Ascending aorta (tissue), 2 donors: ENCODE results near the gene TIMP3. TPM values are rescaled to one million over a fixed set of nuclear protein-coding genes. Genes with fewer than 3 reads are reported as not detected.

Source experiments
- DNase-seq, 2 donors: peaks; one replicate each; pipeline ENCODE4 v3.0.0-alpha.2; 2019; ENCODE audit warnings: low spot score in 2 of 2
- H3K27ac ChIP-seq, 2 donors: fragments of 200-600 bp; sonication (generic); one replicate each; pipeline ENCODE4 v1.5.1; 2016 to 2017; ENCODE audit warnings: mild to moderate bottlenecking in 1 of 2
- H3K27me3 ChIP-seq: fragments of 200-600 bp; sonication (generic); one replicate; pipeline ENCODE4 v1.5.1; 2017
- H3K36me3 ChIP-seq, 2 donors: fragments of 200-600 bp; sonication (generic); one replicate each; pipeline ENCODE4 v1.5.1; 2016
- H3K4me1 ChIP-seq, 2 donors: fragments of 200-600 bp; sonication (generic); one replicate each; pipeline ENCODE4 v1.5.1; 2016 to 2017; ENCODE audit warnings: mild to moderate bottlenecking in 1 of 2
- H3K4me3 ChIP-seq, 2 donors: fragments of 200-600 bp; sonication (generic); one replicate each; pipeline ENCODE4 v1.5.1; 2016 to 2017; ENCODE audit warnings: mild to moderate bottlenecking in 1 of 2
- H3K9me3 ChIP-seq, 2 donors: fragments of 200-600 bp; sonication (generic); one replicate each; pipeline ENCODE4 v1.5.1; 2016
- CTCF ChIP-seq, 3 experiments: fragments of 200-600 bp in 2 of 3; fragments of 450-650 bp in 1 of 3; sonication (generic) in 2 of 3; IDR thresholded peaks; one replicate each; pipeline ENCODE4 v1.5.1; 2016 to 2019; ENCODE audit warnings: antibody characterized with exemption in 3 of 3, mild to moderate bottlenecking in 1 of 3, moderate library complexity in 1 of 3
- intact Hi-C: fragments of 100-400 bp; cut with DNase I; formaldehyde crosslinking; loops from one replicate; pipeline ENCODE4 v1.15.1; 2023
- total RNA-seq: library from RNA; depleted of rRNA; stranded (reverse); fragments of >200 nt; gene quantifications from one replicate; pipeline ENCODE4 v1.1.0, GENCODE V29; 2016

TIMP3 gene
- total RNA-seq, 1 donor from 2014 or later, result 394 TPM

- peaks cover 26 to 48% of the 10 kb centered on the region in 2 donors for H3K4me1 ChIP-seq
- H3K27ac ChIP-seq, result peak overlapping the region; percentile 75 to 77
- intact Hi-C loops, result loop anchor here (5.0 kb wide), 1 partner anchor 228 kb away; no protein-coding TSS in a partner anchor
- H3K36me3 ChIP-seq, result no peaks in the 10 kb centered on the region
- TF ChIP-seq CTCF (IDR thresholded peaks at IDR 0.05), result no peak
- H3K27me3 ChIP-seq, result no peaks in the 10 kb centered on the region
- peak overlapping the region in 1 of 2 donors; percentile 12 for H3K4me3 ChIP-seq
- DNase-seq, result no peak
- H3K9me3 ChIP-seq, result no peaks in the 10 kb centered on the region
Observed at GRCh38 chr22:32850157-32850556, 48.7 kb downstream of the TIMP3 start.

DNA sequence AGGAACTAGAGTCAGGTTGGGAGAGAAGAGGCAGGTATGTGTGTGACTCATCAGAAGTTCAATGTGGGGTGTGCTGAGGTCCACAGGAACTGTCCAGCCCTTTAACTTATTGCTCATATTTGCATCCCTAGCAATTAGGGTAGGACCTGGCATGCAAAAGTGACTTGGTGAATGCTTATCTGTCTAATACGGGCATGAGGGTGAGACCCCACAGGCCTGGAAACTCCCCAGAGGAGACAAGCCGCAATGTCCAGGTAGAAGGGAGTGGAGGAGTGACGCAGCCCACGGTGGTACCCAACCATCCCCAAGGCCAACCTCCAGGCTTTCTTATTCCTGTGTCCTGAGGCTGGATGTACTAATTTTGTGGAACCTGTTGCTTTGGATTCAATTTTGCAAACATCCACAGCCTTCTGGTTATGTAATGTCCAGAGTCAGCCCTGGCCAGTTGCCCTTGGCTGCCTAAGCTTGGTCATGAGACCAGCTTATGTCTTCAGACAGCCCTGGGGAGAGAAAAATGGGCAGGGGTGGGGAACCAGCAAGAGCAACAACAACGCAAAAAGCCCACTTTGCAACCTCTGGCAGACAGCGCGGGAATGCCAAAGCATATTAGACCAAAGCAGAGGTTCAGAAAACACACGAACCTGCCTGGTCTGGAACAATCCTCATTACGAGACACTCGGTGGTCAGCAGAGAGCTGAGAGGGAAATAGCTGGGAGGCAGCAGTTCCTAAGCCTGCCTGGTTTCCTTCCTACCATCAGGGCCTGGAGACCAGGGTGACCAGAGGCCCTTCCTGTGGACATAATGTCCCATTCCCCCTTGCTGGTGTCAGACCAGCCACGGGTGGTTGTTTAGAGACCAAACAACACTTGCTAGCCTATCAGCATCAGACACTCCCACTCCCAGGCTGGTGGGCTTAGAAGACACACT lies 49.3 kb downstream of the TIMP3 start:
- Histone ChIP-seq H3K4me1 (peaks cover 26 to 46% of the 10 kb centered on the region in 2 donors), H3K27ac (peak overlapping the region; percentile 75 to 77), H3K27me3 (no peaks in the 10 kb centered on the region), H3K9me3 (no peaks in the 10 kb centered on the region), H3K4me3 (peak overlapping the region in 1 of 2 donors; percentile 12), H3K36me3 (no peaks in the 10 kb centered on the region)
- intact Hi-C loops, result loop anchor here (5.0 kb wide), 1 partner anchor 229 kb away; no protein-coding TSS in a partner anchor
- DNase-seq, result peak; percentile 58 to 91
- TF ChIP-seq CTCF (IDR thresholded peaks at IDR 0.05), result no peak

- Histone ChIP-seq H3K4me3 (peak overlapping the region in 1 of 2 donors; percentile 5), H3K27me3 (no peaks in the 10 kb centered on the region), H3K9me3 (no peaks in the 10 kb centered on the region), H3K4me1 (peaks cover 26 to 36% of the 10 kb centered on the region in 2 donors), H3K27ac (peak overlapping the region; percentile 75 to 77), H3K36me3 (peaks cover 7 to 10% of the 10 kb centered on the region in 2 donors)
- TF ChIP-seq CTCF (IDR thresholded peaks at IDR 0.05), result no peak
- DNase-seq, result peak in 1 of 2 donors; percentile 73
- intact Hi-C loops, result loop anchor here (5.0 kb wide), 1 partner anchor 230 kb away; no protein-coding TSS in a partner anchor
Observed at GRCh38 chr22:32852395-32853251, 51.1 kb downstream of the TIMP3 start.

DNA sequence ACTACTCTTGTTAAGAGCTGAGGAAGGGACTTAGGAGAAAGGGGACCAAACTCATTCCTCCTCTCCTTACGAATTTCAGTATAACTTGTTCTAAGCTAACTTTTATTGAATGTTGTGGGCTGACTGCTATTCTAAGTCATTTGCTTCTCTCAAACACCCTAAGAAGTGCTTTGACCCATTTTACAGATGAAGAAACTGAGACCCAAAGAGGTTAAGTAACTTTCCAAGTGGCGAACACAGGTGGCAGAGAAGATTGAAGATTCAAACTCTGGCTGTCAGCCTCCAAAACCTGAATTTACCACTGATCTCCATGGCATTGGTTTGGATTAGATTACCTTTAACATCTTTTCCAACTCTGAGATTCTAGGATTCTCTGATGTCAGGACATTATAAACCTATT lies 52.2 kb downstream of the TIMP3 start:
- H3K27me3 ChIP-seq, result no peaks in the 10 kb centered on the region
- no peak for DNase-seq
- intact Hi-C loops, result loop anchor here (5.0 kb wide), 1 partner anchor 231 kb away; no protein-coding TSS in a partner anchor
- no peak for TF ChIP-seq CTCF (IDR thresholded peaks at IDR 0.05)
- H3K27ac ChIP-seq, result no peak overlapping the region
- peaks cover 17 to 20% of the 10 kb centered on the region in 2 donors for H3K36me3 ChIP-seq
- H3K4me1 ChIP-seq, result peaks cover 26 to 36% of the 10 kb centered on the region in 2 donors
- no peaks in the 10 kb centered on the region for H3K9me3 ChIP-seq
- no peak overlapping the region for H3K4me3 ChIP-seq

GRCh38 chr22:32854351-32854804 lies 52.9 kb downstream of the TIMP3 start:
- no peaks in the 10 kb centered on the region for H3K27me3 ChIP-seq
- peaks cover 25 to 27% of the 10 kb centered on the region in 2 donors for H3K36me3 ChIP-seq
- H3K4me3 ChIP-seq, result no peak overlapping the region
- peaks cover 24 to 33% of the 10 kb centered on the region in 2 donors for H3K4me1 ChIP-seq
- no peak for DNase-seq
- TF ChIP-seq CTCF (IDR thresholded peaks at IDR 0.05), result no peak
- no peaks in the 10 kb centered on the region for H3K9me3 ChIP-seq
- intact Hi-C loops, result loop anchor here (5.0 kb wide), 1 partner anchor 232 kb away; no protein-coding TSS in a partner anchor
- no peak overlapping the region for H3K27ac ChIP-seq
